Muscle of leg (tissue), 11 donors: Measurements from ENCODE around the gene LAMC1. TPM values are rescaled to one million over a fixed set of nuclear protein-coding genes. Genes with fewer than 3 reads are reported as not detected.

Experiments
- DNase-seq: peaks from one replicate; pipeline ENCODE4 v3.0.0; 2013
- H3K27ac ChIP-seq: one replicate; pipeline ENCODE4 v1.5.1; 2013; ENCODE audit warnings: mild to moderate bottlenecking, low read length, control low read depth
- H3K27me3 ChIP-seq: one replicate; pipeline ENCODE4 v1.6.1; 2013; ENCODE audit warnings: low read length; ENCODE audit not compliant: control insufficient read depth, insufficient read depth
- H3K36me3 ChIP-seq: one replicate; pipeline ENCODE4 v1.6.1; 2013; ENCODE audit warnings: low read length; ENCODE audit not compliant: control insufficient read depth, insufficient read depth
- H3K4me1 ChIP-seq: one replicate; pipeline ENCODE4 v1.6.1; 2013; ENCODE audit warnings: low read length; ENCODE audit not compliant: control insufficient read depth, insufficient read depth
- H3K4me3 ChIP-seq: one replicate; pipeline ENCODE4 v1.5.1; 2013; ENCODE audit warnings: low read length, control low read depth
- H3K9me3 ChIP-seq: replicated peaks from 2 replicates; pipeline ENCODE4 v1.6.1; 2013; ENCODE audit warnings: low read depth, low read length; ENCODE audit not compliant: control insufficient read depth
- WGBS: methylation state at CpG from one replicate; pipeline ENCODE4 v1.1.5; 2013; ENCODE audit warnings: missing lambda C conversion rate; ENCODE audit not compliant: insufficient coverage; 5-methylcytosine and 5-hydroxymethylcytosine counted together
- polyA plus RNA-seq, 8 donors: library from polyadenylated mRNA; unstranded; fragments of 120-200 nt; gene quantifications; one replicate each; pipeline versions ENCODE4 v1.2.1 to v1.2.3, GENCODE V29; 2013; ENCODE audit warnings: inconsistent platforms in 1 of 8, low replicate concordance in 1 of 8; ENCODE audit not compliant: insufficient read length in 8 of 8, insufficient read depth in 1 of 8
- total RNA-seq: library from RNA; stranded (reverse); fragments of 120-200 nt; gene quantifications from one replicate; pipeline ENCODE4 v1.2.4, GENCODE V29; 2013

The LAMC1 gene
- total and polyA plus RNA-seq, 9 donors: 203 to 436 (median 311) TPM

DNA sequence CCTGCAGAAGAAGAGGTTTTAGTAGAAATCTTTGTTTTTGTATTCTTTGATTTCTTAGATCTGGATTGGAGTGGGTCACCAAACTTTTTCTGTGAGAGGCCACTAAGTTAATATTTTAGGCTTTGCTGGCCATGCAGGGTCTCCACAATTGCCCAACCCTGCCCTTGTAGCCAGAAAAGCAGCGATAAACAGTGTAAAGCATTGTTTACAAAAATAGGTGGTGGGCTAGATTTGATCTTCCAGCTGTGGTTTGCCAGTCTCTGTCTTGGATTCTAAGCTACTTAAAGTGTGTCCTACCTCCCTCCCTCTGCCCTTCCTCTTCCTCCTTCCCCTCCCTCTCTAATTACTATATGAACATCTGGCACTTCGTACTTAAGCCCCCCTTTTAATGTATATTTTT, 68.0 kb downstream of the LAMC1 start:
- no peaks in the 10 kb centered on the region for H3K36me3 ChIP-seq
- H3K27ac ChIP-seq: peak overlapping the region; percentile 65
- no peak for DNase-seq
- no peaks in the 10 kb centered on the region for H3K9me3 ChIP-seq
- no CpG with 5 or more reads among the region's 2 CpGs for WGBS
- no peaks in the 10 kb centered on the region for H3K27me3 ChIP-seq
- H3K4me1 ChIP-seq: peaks cover 19% of the 10 kb centered on the region
- no peak overlapping the region for H3K4me3 ChIP-seq

DNA sequence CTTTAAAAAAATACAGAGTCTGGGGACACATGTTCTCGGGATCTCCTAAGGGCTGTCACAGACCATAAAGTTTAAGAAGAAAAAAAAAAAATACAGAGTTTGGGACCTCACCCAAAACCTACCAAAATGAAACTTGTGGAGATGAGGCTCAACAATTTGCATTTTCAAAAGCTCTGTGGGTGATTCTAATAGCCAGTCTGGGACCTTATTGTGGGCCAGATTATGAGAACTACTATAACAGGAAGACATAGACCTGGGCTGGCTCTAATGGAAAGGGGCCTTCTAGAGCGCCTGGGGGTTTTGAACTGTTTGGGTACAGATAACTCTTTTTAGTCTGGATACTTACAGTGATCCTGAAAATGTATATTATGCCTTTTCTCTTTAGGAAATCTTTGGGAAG, 69.1 kb downstream of the LAMC1 start:
- peaks cover 22% of the 10 kb centered on the region for H3K4me1 ChIP-seq
- no peaks in the 10 kb centered on the region for H3K36me3 ChIP-seq
- DNase-seq: no peak
- H3K27me3 ChIP-seq: no peaks in the 10 kb centered on the region
- H3K4me3 ChIP-seq: no peak overlapping the region
- no peaks in the 10 kb centered on the region for H3K9me3 ChIP-seq
- WGBS: no CpG with 5 or more reads among the region's 2 CpGs
- no peak overlapping the region for H3K27ac ChIP-seq

DNA sequence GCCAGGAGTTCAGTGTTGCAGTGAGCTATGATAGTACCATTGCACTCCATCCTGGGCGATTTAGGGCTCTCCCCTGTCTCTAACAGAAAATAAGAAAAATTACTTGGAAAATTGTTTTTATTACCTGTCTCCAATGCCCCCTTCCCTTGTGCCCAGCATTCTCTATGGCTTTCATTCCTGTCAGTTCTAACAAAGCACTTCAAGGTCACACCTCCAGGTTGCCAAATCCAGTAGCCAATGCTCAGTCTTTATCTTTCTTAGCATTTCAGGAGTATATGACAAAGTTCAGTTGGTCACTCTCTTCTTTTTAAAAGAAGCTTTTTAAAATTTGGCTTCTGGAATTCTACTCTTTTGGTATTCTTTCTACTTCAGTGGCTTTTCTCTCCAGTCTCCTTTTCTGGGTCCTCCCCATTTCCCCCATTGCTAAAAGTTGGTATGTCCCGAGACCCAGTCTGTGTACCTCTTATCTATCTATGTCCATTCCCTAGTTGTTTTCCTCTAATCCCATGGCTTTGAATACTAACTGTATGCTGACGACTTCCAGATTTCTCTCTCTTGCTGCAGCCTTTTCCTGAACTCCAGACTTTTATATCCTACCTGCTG, 69.9 kb downstream of the LAMC1 start:
- 56% methylated on average over 2 of the region's 3 CpGs for WGBS
- H3K9me3 ChIP-seq: no peaks in the 10 kb centered on the region
- peaks cover 22% of the 10 kb centered on the region for H3K4me1 ChIP-seq
- no peak for DNase-seq
- H3K27me3 ChIP-seq: no peaks in the 10 kb centered on the region
- H3K36me3 ChIP-seq: no peaks in the 10 kb centered on the region
- H3K27ac ChIP-seq: no peak overlapping the region
- H3K4me3 ChIP-seq: no peak overlapping the region

DNA sequence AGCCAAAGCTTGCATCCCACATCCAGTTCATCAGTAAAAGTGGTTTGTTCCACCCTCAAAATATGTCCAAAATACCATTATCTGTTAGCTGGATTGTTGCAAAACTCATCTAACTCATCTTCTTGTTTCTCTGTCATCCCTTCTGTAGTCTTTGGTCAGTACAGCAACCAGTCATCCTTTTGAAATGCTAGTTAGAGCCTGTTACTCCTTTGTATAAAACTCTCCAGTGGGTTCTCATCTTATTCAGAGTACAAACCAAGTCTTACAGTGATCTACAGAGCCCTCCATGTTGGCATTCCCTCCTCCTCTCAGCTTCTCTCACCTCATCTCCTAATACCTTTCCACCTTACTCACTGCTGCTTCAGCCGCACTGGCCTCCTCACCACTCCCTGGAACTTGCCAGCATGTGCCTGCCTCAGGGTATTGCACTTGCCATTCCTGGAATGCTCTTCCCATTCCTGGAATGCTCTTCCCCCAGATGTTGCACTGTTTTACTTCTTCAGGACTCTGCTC, 70.6 kb downstream of the LAMC1 start:
- no peak overlapping the region for H3K27ac ChIP-seq
- peaks cover 24% of the 10 kb centered on the region for H3K4me1 ChIP-seq
- no peak for DNase-seq
- 75% methylated on average over 1 of the region's 1 CpG for WGBS
- no peaks in the 10 kb centered on the region for H3K9me3 ChIP-seq
- H3K36me3 ChIP-seq: no peaks in the 10 kb centered on the region
- no peaks in the 10 kb centered on the region for H3K27me3 ChIP-seq
- no peak overlapping the region for H3K4me3 ChIP-seq

DNA sequence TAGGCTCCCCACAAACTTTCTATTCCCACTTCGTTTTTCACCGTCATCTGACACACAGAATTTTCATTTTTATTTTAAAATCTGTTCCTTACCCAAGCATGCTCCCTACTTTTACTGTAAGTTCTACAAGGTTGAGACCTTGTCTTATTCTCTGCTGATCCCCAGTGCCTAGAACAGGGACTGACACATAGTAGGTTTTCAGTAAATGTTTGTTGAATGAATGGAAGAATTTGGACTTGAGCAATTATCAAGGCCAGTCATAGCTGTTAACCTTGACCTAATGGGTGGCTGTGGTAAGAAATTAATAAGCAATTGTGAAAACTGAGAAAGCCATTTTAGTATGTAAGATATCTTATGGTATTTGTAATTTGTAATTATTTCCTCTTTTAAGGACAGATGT, 71.1 kb downstream of the LAMC1 start:
- H3K36me3 ChIP-seq: no peaks in the 10 kb centered on the region
- H3K9me3 ChIP-seq: no peaks in the 10 kb centered on the region
- H3K4me1 ChIP-seq: peaks cover 25% of the 10 kb centered on the region
- whole genome bisulfite sequencing: no CpG with 5 or more reads among the region's 2 CpGs
- no peak overlapping the region for H3K27ac ChIP-seq
- DNase-seq: no peak
- H3K27me3 ChIP-seq: no peaks in the 10 kb centered on the region
- no peak overlapping the region for H3K4me3 ChIP-seq

DNA sequence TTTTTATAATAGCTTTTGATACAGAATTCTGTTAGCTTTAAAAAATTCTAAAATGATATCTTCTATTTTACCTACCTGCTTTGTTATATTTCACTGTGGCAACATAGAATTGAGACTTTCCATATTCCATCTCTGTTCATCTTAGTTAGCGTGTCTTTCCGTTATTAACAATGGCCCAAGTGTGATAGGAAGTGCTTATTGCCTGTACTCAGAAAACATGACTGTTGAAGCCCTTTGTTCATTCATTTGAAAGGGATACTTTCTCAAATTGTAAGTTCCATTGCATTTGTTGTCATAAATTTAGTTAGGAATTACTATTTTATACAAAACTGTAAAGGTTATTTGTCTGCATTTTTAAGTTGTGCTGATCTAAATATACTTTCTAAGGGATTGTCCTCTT, 73.1 kb downstream of the LAMC1 start:
- Histone ChIP-seq H3K4me1 (peaks cover 25% of the 10 kb centered on the region), H3K27ac (peak overlapping the region; percentile 85), H3K27me3 (no peaks in the 10 kb centered on the region), H3K36me3 (peaks cover 8% of the 10 kb centered on the region), H3K9me3 (no peaks in the 10 kb centered on the region), H3K4me3 (no peak overlapping the region)
- WGBS: no CpG with 5 or more reads among the region's 2 CpGs
- no peak for DNase-seq

DNA sequence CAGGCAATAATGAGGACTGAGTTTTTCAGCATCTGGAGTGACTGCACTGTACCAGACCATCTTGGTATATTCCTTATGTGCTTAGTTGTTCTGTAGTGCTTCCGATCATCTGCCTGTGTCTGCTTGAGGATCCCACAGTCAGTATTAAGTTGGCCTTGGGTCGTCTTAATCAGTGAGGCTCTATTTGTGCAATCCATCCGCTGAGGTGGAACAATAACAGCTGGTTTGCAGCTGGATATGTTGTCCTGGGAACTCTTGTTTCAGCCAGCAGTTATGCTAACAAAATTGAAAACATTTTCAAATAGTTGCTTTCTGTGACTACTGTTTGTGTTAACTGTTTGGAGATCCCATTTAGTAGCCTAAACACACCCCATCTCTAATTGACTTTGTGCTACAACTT, 73.7 kb downstream of the LAMC1 start:
- Histone ChIP-seq H3K36me3 (peaks cover 8% of the 10 kb centered on the region), H3K27ac (peak overlapping the region; percentile 85), H3K9me3 (no peaks in the 10 kb centered on the region), H3K4me3 (no peak overlapping the region), H3K27me3 (no peaks in the 10 kb centered on the region), H3K4me1 (peaks cover 25% of the 10 kb centered on the region)
- peak; percentile 96 for DNase-seq
- WGBS: 20% methylated on average over 1 of the region's 3 CpGs

DNA sequence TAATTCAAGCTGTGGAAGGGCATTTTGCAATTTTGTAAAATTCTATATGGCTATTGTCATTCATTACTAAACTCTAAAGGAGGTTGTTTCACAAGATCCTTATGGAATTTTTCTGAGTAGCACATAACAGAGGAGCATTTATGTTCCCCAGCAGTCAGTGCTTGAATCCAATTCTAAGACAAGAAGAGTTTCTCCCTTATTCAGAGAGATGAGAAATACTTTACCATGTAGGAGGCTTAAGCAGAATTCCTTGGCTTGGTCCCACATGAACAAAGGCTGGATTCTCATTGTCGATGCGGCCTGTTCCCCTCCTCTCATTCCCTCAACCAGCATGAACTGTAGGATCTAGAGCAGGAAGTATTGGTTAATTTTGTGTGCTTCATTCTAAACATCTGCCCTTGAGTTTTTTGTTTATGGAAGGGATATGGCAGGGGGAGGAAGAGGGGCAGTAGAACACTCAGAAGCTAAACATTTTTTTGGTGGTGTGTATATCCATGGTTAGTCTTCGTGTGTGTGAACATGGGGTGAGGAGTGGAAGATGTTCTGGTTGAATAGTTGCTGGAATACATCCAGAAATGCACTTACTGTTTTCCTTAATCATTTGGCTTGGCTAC, 74.3 kb downstream of the LAMC1 start:
- Histone ChIP-seq H3K9me3 (no peaks in the 10 kb centered on the region), H3K4me1 (peaks cover 25% of the 10 kb centered on the region), H3K27me3 (no peaks in the 10 kb centered on the region), H3K4me3 (no peak overlapping the region), H3K27ac (peak overlapping the region; percentile 85), H3K36me3 (peaks cover 8% of the 10 kb centered on the region)
- DNase-seq: peak; percentile 76
- WGBS: no CpG with 5 or more reads among the region's 3 CpGs

DNA sequence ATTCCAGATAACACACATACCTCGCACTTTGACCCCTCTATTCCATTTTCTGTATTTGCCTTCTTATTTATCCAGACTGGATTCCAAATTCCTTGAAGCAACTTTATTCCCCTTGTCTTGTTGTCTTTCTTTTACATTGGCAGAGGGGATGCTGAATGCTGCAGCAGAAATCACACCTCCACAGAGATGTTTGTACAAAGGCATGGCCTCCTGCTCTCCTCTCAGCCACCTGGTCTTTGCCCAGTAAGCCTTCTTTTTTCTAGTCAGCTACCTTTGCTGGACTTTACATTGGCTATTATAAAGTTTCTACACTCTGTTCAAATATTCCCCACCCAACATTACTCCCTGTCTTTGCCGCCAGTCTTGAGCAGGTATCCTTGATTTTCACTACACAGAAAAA, 75.1 kb downstream of the LAMC1 start:
- peak overlapping the region; percentile 85 for H3K27ac ChIP-seq
- WGBS: 85% methylated on average over 1 of the region's 2 CpGs
- H3K9me3 ChIP-seq: no peaks in the 10 kb centered on the region
- H3K4me3 ChIP-seq: no peak overlapping the region
- H3K27me3 ChIP-seq: no peaks in the 10 kb centered on the region
- peaks cover 10% of the 10 kb centered on the region for H3K36me3 ChIP-seq
- DNase-seq: no peak
- peaks cover 23% of the 10 kb centered on the region for H3K4me1 ChIP-seq

DNA sequence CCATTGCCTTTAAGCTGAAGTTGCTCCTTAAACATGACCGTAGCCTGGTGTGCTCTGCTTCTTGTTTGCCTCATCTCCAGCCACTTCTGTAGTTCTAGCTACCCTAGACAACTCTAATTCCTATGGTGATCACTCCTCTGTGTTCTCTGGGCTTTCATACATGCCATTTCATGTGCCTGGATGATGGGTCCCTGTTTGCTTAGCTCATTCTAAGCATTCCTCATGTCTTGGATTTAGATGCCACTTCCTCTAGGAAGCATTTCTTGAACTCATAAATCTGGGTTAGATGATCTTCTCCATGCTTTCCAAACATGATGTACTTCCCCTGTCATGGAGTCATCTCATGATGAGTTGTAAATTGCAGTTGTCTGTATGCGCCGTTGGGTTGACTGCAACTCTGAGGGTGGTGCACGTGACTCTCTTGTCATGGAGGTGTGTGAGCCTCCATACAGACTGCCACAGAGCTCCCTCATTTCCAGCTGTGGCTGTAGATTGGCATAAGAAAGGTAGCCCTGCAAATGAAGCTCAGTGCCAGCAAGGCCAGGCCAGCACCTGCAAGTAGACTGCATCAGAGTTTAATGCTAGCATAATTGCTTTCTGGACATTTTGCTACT, 77.2 kb downstream of the LAMC1 start:
- 100% methylated on average over 2 of the region's 4 CpGs for WGBS
- no peaks in the 10 kb centered on the region for H3K9me3 ChIP-seq
- peaks cover 12% of the 10 kb centered on the region for H3K36me3 ChIP-seq
- no peaks in the 10 kb centered on the region for H3K27me3 ChIP-seq
- H3K4me1 ChIP-seq: peaks cover 21% of the 10 kb centered on the region
- H3K4me3 ChIP-seq: no peak overlapping the region
- no peak for DNase-seq
- no peak overlapping the region for H3K27ac ChIP-seq
